GM18873 (cell line): ENCODE data around the gene FOLR2.
"Not testable (repeated sequence)": the region's sequence is repeated elsewhere in the genome, so short reads cannot be mapped to it uniquely, and the experiment has no call there.

Experiments
- ATAC-seq: cut with Tn5 transposase; IDR thresholded peaks from one replicate; pipeline ENCODE4 v1.9.1; 2021; ENCODE audit warnings: mild to moderate bottlenecking, moderate library complexity, moderate number of reproducible peaks; ENCODE audit not compliant: unreplicated experiment, low FRiP score

Gene FOLR2

GRCh38 chr11:72204886-72205285 is 11.7 kb upstream of the FOLR2 start:
- no peak for ATAC-seq

- not testable (repeated sequence) for ATAC-seq
Observed at GRCh38 chr11:72206794-72207193, 9.8 kb upstream of the FOLR2 start.

- ATAC-seq: no peak
Observed at GRCh38 chr11:72208281-72208680, 8.3 kb upstream of the FOLR2 start.

GRCh38 chr11:72209101-72209500 is 7.5 kb upstream of the FOLR2 start:
- ATAC-seq: no peak

- ATAC-seq: no peak
Observed at GRCh38 chr11:72217841-72218240, 1.2 kb downstream of the FOLR2 start.

GRCh38 chr11:72218251-72218745 is 1.7 kb downstream of the FOLR2 start:
- ATAC-seq: no peak

- ATAC-seq: no peak
Observed at GRCh38 chr11:72220696-72221363, 4.2 kb downstream of the FOLR2 start.

- ATAC-seq: no peak
Observed at GRCh38 chr11:72221386-72222075, 4.9 kb downstream of the FOLR2 start.

- ATAC-seq: no peak
Observed at GRCh38 chr11:72222106-72222891, 5.7 kb downstream of the FOLR2 start.

GRCh38 chr11:72222907-72223614 is 6.5 kb downstream of the FOLR2 start:
- peak; percentile 73 for ATAC-seq

GRCh38 chr11:72223615-72224563 is 7.3 kb downstream of the FOLR2 start:
- ATAC-seq: peak; percentile 30

- ATAC-seq: no peak
Observed at GRCh38 chr11:72224564-72225410, 8.2 kb downstream of the FOLR2 start, which contains the start of gene INPPL1. Gene INPPL1 (plus strand): TSS chr11:72224767. CDS start chr11:72224985, 218 bp downstream.

- no peak for ATAC-seq
Observed at GRCh38 chr11:72225411-72225951, 8.9 kb downstream of the FOLR2 start.

GRCh38 chr11:72226701-72227100 is 10.1 kb downstream of the FOLR2 start:
- ATAC-seq: no peak

GRCh38 chr11:72227316-72228228 is 11.0 kb downstream of the FOLR2 start:
- no peak for ATAC-seq

- ATAC-seq: no peak
Observed at GRCh38 chr11:72228229-72228843, 11.7 kb downstream of the FOLR2 start.

GRCh38 chr11:72228844-72229231 is 12.2 kb downstream of the FOLR2 start:
- ATAC-seq: no peak
